GM18511 (cell line): Measurements from ENCODE around the gene AUH.
"Not testable (repeated sequence)": the region's sequence is repeated elsewhere in the genome, so short reads cannot be mapped to it uniquely, and the experiment has no call there.

Source experiments
- ATAC-seq: cut with Tn5 transposase; IDR thresholded peaks from one replicate; pipeline ENCODE4 v1.9.1; 2021; ENCODE audit warnings: mild to moderate bottlenecking, moderate library complexity; ENCODE audit not compliant: unreplicated experiment

AUH gene

DNA sequence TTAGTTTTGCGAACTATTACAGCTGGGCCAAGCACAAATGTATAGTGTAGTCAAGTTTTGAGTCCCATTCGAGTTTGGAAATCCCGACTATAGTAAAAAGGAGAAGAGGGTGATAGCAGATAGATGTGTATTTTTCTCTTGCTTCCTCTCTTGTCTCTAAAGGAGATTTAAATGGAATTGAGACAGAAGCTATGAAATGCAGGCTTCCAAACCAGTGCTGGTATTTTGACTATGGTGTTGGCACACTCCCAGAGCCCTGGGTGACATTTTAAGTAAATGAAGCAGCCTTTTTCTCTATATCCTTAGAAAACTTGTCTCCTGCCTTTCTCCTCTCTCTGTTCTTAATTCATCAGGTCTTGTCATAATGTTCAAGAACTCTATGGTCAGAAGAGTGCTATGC is 17.7 kb upstream of the AUH start:
- no peak for ATAC-seq

DNA sequence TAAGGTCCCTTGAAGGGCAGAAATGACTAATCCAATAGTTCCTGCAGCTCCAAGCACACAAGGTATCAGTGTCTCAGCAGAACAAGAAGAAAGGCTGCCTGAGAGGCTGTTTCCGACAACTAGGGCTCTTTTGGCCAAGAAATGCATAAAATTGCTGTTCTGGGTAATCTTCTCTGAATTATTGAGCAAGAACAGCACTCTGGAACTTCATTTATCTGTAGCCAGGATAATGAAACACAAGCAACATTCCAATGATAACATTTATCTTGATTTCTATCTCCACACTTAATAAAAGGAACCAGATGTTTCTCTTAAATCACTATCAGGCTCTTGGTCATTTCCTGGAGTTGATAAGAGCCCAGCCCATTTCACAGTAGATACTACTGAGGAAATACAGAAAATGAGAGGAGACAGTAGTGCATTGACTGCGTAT is 17.0 kb upstream of the AUH start:
- ATAC-seq = no peak

DNA sequence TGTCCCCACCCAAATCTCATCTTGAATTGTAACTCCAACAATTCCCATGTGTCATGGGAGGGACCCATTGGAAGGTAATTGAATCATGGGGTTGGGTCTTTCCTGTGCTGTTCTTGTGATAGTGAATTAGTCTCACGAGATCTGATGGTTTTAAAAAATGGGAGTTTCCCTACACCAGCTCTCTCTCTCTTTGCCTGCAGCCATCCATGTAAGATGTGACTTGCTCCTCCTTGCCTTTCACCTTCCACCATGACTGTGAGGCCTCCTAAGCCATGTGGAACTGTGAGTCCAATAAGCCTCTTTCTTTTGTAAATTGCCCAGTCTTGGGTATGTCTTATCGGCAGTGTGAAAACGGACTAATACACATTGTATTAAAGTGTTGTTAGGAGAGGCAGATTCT is 16.3 kb upstream of the AUH start:
- ATAC-seq = not testable (repeated sequence)

- ATAC-seq = no peak
Measured at GRCh38 chr9:91376239-91376638, 14.5 kb upstream of the AUH start.

- no peak for ATAC-seq
Measured at GRCh38 chr9:91374939-91375338, 13.2 kb upstream of the AUH start.

- ATAC-seq = no peak
Measured at GRCh38 chr9:91371894-91372293, 10.2 kb upstream of the AUH start.

DNA sequence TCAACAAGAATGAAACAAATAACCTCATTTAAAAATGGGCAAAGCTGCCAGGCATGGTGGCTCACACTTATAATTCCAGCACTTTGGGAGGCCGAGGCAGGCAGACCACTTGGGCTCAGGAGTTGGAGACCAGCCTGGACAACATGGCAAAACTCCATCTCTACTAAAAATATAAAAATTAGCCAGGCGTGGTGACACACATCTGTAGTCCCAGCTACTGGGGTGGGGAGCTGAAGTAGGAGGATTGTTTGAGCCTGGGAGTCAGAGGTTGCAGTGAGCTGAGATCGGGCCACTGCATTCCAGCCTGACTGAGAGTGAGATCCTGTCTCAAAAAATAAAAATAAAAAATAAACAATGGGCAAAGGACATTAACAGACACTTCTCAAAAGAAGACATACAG is 8.3 kb upstream of the AUH start:
- ATAC-seq = not testable (repeated sequence)

GRCh38 chr9:91364702-91365101 is 3.0 kb upstream of the AUH start:
- no peak for ATAC-seq

DNA sequence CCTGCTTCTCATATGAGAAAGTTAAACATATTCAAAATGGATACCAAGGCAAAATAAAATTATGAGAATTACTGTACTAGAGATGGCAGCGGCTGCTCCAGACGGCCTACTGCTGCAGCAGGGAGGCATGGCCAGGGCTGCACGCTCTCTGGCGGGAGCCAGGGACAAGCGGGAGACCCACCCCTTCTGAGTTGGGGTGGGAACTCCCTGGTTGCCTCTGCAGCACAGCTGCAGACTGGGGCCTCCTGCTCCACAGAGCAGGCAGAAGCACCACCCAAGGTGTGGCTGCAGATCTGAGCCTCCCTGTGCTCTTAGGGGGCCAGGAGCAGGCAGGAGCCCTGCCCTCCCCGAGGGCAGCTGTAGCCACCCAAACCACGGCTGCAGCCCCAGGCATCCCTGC is 2.3 kb upstream of the AUH start:
- ATAC-seq = no peak

GRCh38 chr9:91362051-91362611 is 413 bp upstream of the AUH start:
- peak; percentile 19 for ATAC-seq

- no peak for ATAC-seq
Measured at GRCh38 chr9:91360551-91361290, 997 bp downstream of the AUH start.

DNA sequence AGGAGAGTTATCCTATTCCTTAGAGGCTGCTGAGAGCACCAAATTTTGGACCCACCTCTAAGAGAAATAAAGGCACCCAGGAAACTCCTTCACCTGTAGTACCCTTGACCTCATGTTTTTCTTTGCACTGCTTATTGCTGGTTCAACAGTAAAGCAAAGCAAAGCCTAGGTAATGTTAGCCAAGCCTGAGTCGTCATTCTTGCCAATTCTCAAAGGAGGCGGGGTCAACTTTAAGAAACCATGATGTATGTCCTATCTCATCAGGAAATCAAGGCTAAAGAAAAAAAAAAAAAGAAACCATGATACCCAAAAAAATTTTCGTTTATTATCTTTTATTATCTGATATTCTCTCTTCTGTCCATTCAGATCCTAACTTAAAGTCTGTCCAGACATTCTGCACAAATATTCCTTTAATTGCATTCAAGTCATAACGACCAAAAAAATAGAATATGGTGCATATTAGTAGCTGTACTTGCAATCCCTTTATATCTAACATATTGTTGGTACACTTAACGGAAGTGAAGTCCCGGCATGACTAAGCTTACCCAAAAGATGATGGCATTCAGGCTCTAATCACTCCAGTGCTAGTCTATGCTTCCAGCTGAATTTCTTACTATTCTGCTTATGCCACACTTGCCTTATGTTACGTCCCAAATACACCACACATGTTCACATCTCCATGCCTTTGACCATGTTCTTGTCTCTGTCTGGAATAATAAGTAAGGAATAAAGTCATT is 1.8 kb downstream of the AUH start:
- no peak for ATAC-seq

DNA sequence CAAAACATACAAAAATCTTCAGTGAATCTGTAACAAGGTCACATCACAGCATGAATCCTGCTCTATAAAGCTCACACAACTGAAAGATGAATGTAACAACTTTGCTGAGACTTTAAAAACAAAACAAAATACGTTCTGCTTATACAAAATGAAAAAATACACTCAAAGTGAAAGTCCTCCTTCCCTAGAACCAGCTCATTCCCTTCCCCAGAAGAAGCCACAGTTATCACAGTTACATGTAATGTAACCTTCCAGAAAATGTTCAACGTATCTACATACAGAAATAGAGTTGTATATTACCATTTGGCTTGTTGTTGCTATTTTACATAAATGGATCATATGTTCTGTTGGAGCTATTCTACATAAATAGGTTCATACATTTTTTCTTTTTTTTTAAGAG is 2.6 kb downstream of the AUH start:
- no peak for ATAC-seq

DNA sequence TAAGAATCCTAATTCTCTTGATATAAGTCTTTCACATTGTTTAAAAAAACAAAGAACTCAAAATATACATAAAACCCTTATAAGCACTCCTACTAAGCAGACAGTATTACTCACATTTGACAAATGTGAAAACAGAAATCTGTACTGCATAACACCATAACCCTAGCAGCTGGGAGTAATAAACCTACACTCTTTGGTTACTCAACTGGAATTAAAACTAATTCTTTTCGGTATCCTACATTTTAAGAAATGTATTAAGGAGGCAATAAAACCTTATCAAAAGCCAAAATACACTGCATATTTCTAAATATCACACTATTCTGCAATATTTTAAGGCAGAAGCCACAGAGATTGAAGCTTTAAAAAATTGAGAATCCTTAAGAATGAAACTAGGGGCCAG is 6.8 kb downstream of the AUH start:
- ATAC-seq = no peak

DNA sequence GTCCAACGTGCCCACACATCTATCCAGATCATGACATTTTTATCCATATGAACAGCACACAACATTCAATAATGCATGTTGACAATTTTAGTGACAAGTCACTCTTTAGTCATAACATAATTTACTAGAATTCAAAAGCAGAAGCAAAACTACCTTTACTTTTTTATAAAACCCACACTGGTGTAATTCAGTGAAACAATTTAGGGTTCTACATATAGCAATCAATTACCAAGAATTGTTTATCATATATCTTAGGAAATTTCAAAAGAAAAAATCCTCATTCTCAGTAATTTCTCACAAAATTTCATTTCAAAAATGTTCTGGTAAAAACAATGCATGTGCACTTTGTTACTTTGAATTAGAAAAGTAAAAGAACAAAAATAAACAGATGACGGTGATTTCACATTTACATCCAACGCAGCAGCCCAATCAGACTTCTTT is 12.6 kb downstream of the AUH start:
- ATAC-seq = no peak

- no peak for ATAC-seq
Measured at GRCh38 chr9:91348191-91348807, 13.4 kb downstream of the AUH start.

DNA sequence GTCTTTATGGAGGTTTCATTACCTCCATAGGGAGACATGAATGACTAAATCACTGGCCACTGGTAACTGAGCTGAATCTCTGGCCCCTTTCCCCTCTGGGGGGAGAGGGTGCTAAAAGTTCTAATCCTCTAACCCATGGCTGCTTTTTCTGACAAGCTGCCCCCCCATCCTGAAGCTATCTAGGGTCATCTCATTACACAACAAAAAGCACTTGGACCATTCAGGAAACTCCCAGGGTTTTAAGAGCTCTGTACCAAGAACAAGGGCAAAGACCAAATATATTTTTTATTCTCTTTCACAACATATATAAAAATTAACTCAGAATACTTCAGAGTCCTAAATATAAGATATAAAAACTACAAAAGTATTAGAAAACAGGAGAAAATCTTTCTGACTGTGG is 14.3 kb downstream of the AUH start:
- ATAC-seq = no peak

GRCh38 chr9:91346644-91347043 is 15.1 kb downstream of the AUH start:
- ATAC-seq = no peak

- no peak for ATAC-seq
Measured at GRCh38 chr9:91345978-91346377, 15.7 kb downstream of the AUH start.

- no peak for ATAC-seq
Measured at GRCh38 chr9:91342575-91342974, 19.1 kb downstream of the AUH start.

- no peak for ATAC-seq
Measured at GRCh38 chr9:91341749-91342148, 20.0 kb downstream of the AUH start.

DNA sequence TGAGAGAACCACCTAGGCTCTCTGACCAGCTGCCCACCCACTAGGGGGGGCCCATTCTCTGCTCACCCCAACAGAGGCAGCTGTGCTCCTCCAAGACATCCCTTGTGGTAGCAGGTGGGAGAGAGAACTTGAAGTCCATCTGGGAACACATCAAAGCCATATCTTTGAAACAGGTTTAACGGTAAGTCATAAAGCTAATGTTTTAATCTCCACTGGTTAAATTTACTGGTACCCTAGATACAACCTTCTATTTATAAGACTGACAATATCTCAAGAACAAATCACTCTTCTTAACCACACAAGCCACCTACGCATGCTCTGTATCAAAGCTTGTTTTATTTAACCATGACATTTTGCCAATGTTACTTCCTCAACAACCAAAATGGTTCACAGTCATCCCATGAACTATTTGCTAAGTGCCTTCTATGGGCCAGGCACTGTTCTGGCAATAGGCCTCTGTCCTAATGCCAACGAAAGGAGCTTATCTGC is 20.4 kb downstream of the AUH start:
- ATAC-seq = no peak
